ENCODE data around the gene FAM151A.

The FAM151A gene

GRCh38 chr1:54575605-54576290, 47.6 kb downstream of the FAM151A start:
- DNase-seq: no peak

- no peak for DNase-seq
These were observed 48.2 kb downstream of the FAM151A start for GRCh38 chr1:54575161-54575560.

- DNase-seq: no peak
These were observed 49.1 kb downstream of the FAM151A start for GRCh38 chr1:54574158-54574778.

- no peak for DNase-seq
These were observed 50.8 kb downstream of the FAM151A start for GRCh38 chr1:54572542-54572850.

- peak in 2 of 3 experiments; percentile 40 to 61 for DNase-seq
These were observed 51.4 kb downstream of the FAM151A start for GRCh38 chr1:54571803-54572541.

- DNase-seq: peak in 2 of 3 experiments; percentile 11 to 43
These were observed 52.0 kb downstream of the FAM151A start for GRCh38 chr1:54571326-54571725.

- DNase-seq: no peak
These were observed 53.2 kb downstream of the FAM151A start for GRCh38 chr1:54570161-54570560.

- DNase-seq: peak in 1 of 3 experiments; percentile 60
These were observed 54.0 kb downstream of the FAM151A start for GRCh38 chr1:54569339-54569738.

- no peak for DNase-seq
These were observed 55.4 kb downstream of the FAM151A start for GRCh38 chr1:54567961-54568360.

GRCh38 chr1:54566438-54567141, 56.7 kb downstream of the FAM151A start:
- DNase-seq: no peak

GRCh38 chr1:54565113-54565501, 58.2 kb downstream of the FAM151A start:
- DNase-seq: no peak

- DNase-seq: peak; percentile 71 to 85 (median 85)
These were observed 58.8 kb downstream of the FAM151A start for GRCh38 chr1:54564312-54565112.

GRCh38 chr1:54559771-54560231, 63.5 kb downstream of the FAM151A start:
- no peak for DNase-seq
